GM10847 (cell line): ENCODE data around the gene CDC37L1.

Experiments
- POLR2A ChIP-seq: IDR thresholded peaks from 2 replicates; pipeline ENCODE4 v1.6.1; 2011; ENCODE audit not compliant: insufficient read length; ENCODE audit errors: extremely low read depth

The CDC37L1 gene

GRCh38 chr9:4679268-4680172 lies at the start of gene CDC37L1:
Gene CDC37L1, plus strand, starts transcription at chr9:4679569. Its CDS starts 199 bp downstream, at chr9:4679768.
- peak; percentile 97 for TF ChIP-seq POLR2A

DNA sequence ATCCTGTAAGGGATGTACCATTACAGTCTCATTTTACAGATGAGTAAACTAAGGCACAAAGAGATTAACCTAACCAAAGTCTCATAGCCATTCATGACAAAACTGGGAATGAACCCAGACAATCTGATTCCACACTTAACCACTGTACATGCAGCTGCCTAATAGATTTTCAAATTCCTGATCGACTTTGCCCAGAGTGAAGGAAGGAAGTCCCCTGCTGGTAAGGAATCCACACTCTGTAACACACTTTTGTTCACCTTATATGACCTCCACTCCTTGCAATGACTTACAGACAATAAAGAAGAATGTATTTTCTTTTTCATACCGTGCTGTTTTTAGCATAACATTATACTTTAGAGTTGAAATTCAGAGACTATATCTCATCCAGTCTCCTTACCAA lies 48.5 kb upstream of the CDC37L1 start:
- no peak for TF ChIP-seq POLR2A

GRCh38 chr9:4638968-4639367 lies 40.4 kb upstream of the CDC37L1 start:
- no peak for TF ChIP-seq POLR2A

GRCh38 chr9:4639420-4639819 lies 39.9 kb upstream of the CDC37L1 start:
- TF ChIP-seq POLR2A: no peak

GRCh38 chr9:4640027-4640426 lies 39.3 kb upstream of the CDC37L1 start:
- no peak for TF ChIP-seq POLR2A

DNA sequence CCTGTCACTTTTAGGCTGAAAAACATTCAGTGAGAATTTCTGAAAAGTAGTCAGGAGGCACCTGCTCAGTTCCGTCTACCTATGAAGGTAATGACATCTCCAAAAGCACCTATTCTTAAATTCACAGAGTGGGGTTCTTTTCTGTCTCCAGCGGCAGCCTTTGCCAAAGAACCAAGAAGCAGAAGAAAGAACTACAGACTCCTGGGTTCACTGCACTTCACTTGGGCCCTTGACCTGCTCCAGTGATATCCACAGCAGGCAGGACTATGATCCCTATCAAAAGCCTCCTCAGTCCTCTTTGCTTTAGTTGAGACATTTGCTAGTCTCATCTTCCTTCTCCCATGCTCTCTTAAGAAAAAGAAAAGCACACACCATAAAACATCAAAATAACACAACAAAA lies 37.0 kb upstream of the CDC37L1 start:
- no peak for TF ChIP-seq POLR2A

DNA sequence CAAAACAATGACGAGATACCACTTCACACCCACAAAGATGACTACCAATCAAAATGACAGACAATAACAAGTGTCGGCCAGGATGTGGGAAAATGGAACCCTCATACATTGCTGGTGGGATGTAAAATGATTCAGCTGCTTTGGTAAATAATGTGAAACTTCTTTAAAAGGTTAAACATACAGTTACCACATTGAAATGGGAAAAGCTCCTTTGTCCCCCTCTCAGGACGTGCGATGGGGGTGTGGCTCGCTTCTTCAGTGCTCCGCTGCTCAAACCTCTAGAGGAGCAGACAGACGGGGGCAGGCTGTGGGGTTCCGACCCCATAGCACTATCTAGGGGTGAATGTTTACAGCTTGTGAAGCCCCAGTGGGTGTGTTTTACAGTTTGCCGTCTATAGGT lies 25.3 kb upstream of the CDC37L1 start:
- no peak for TF ChIP-seq POLR2A

DNA sequence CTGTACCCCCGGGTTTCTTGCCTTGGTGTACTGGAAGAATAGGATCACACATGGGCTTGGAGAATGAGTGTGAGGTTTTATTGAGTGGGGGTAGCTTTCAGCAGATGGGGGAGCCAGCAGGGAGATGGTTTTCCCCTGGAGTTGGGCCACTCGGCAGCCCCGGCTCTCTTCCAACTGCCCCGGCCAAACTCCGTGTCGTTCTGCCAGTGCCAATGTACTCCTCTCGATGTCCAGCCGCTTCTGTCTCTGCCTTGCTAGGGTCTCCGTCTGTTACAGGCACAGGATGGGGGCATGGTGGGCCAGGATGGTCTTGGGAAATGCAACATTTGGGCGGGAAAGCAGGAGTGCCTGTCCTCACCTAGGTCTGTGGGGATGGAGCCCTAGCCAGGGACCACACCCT lies 24.8 kb upstream of the CDC37L1 start:
- TF ChIP-seq POLR2A: no peak

GRCh38 chr9:4656621-4657020 lies 22.7 kb upstream of the CDC37L1 start:
- no peak for TF ChIP-seq POLR2A

GRCh38 chr9:4657426-4658159 lies 21.8 kb upstream of the CDC37L1 start:
- TF ChIP-seq POLR2A: no peak

GRCh38 chr9:4661165-4661564 lies 18.2 kb upstream of the CDC37L1 start:
- TF ChIP-seq POLR2A: no peak

DNA sequence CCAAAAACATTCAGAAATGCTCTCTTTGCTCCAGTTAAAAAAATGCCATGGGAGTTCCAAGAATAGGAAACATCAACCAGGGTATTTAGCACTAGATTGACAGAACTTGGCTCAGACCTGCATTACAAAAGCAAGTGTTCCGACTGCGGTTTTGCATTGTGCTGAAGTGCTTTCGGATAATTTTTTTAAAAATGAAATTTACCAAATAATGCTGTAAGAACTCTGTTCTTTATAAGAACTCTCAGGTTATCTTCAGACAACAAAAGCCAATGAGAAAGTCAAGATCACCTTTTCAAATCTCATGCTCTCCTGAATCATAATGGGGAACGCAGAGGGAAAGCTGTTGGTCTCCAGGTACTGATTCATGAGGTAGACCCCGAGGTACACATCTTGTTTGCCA lies 17.8 kb upstream of the CDC37L1 start:
- TF ChIP-seq POLR2A: no peak

- TF ChIP-seq POLR2A: peak; percentile 89
These were observed 17.0 kb upstream of the CDC37L1 start, which contains the start of gene PLPP6 for GRCh38 chr9:4662108-4662988. Gene PLPP6, plus strand, starts transcription at chr9:4662294. Its CDS starts 82 bp downstream, at chr9:4662376.

DNA sequence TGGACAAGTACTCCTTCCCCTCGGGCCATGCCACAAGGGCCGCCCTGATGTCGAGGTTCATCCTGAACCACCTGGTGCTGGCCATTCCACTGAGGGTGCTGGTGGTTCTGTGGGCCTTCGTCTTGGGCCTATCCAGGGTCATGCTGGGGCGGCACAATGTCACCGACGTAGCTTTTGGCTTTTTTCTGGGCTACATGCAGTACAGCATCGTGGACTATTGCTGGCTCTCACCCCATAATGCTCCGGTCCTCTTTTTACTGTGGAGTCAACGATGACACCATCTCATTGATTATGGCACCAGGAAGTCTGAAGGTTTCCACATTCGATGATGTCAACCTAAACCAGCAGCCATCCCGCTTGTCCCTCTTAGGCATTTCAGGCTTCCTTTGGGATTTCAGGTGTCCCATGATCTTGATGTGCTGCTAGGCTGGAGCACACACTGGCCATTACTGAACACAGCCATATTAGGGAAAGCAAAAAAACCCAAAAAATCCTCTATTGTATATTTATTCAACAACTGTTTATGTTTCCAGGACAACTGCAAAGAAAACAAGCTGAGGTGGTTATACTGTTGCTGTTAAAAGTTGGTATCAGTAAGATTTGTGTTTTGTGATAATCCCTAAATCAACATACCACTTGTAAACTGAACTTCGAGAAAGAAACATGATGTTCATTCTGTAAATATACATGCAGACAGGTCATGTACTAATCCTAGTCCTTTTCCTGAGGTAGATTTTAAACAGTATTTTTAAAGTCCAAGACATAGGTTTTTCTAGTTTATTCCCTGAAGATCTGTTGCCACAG lies 16.2 kb upstream of the CDC37L1 start:
- no peak for TF ChIP-seq POLR2A
